Measurements from ENCODE around the gene CCDC197.

Gene CCDC197

DNA sequence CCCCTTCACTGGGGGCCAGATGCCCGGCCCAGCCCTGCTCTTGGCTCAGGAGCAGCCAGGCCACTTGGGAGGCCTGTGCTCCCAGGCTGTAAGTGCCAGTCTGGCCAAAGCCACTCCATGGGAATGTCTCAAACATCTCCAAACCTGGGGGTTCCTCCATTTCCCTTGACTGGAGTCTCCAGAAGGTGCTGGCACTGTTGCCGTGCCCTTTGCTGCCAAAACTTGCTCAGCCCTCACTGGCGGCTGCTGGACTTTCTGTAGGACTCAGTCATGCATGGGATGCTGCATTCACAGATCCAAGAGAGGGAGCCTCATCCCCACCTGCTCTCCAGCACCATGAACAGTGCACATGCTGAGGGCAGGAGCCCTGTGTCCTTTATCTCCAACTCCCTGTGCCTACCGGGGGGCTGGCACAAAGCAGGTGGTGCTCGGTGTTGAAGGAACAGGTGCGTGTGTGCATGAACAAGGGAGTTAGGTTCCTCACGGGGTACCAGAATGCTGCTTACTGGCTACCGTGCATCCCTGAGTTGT lies 19.4 kb downstream of the CCDC197 start:
- H3K79me2 ChIP-seq (ENCODE audit: low read length), result no peaks in the 10 kb centered on the region
- H3K9ac ChIP-seq (ENCODE audit: low read length), result no peak overlapping the region
- H3K4me2 ChIP-seq (ENCODE audit: low read length), result no peak overlapping the region
- no peak overlapping the region for H3K27ac ChIP-seq (ENCODE audit: low read length)
- H3K9me3 ChIP-seq (ENCODE audit: insufficient read depth, low read length), result no peaks in the 10 kb centered on the region
- H4K20me1 ChIP-seq (ENCODE audit: insufficient read depth, low read length), result no peaks in the 10 kb centered on the region
- no peaks in the 10 kb centered on the region for H3K36me3 ChIP-seq (replicated peaks; ENCODE audit: low read depth, low read length)
- H2AFZ ChIP-seq (ENCODE audit: low read depth, low read length), result no peak overlapping the region
- H3K4me1 ChIP-seq (ENCODE audit: low read length), result peaks cover 5% of the 10 kb centered on the region
- TF ChIP-seq, protein P1, sequence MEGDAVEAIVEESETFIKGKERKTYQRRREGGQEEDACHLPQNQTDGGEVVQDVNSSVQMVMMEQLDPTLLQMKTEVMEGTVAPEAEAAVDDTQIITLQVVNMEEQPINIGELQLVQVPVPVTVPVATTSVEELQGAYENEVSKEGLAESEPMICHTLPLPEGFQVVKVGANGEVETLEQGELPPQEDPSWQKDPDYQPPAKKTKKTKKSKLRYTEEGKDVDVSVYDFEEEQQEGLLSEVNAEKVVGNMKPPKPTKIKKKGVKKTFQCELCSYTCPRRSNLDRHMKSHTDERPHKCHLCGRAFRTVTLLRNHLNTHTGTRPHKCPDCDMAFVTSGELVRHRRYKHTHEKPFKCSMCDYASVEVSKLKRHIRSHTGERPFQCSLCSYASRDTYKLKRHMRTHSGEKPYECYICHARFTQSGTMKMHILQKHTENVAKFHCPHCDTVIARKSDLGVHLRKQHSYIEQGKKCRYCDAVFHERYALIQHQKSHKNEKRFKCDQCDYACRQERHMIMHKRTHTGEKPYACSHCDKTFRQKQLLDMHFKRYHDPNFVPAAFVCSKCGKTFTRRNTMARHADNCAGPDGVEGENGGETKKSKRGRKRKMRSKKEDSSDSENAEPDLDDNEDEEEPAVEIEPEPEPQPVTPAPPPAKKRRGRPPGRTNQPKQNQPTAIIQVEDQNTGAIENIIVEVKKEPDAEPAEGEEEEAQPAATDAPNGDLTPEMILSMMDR (IDR thresholded peaks at IDR 0.05; ENCODE audit: low read depth, low read length), result no peak
- no peak for TF ChIP-seq EZH2phosphoT487 (IDR thresholded peaks at IDR 0.05; ENCODE audit: low read depth)
- H3K4me3 ChIP-seq (ENCODE audit: low read length), result no peak overlapping the region
- peaks cover 40% of the 10 kb centered on the region for H3K27me3 ChIP-seq (ENCODE audit: low read depth, low read length)

DNA sequence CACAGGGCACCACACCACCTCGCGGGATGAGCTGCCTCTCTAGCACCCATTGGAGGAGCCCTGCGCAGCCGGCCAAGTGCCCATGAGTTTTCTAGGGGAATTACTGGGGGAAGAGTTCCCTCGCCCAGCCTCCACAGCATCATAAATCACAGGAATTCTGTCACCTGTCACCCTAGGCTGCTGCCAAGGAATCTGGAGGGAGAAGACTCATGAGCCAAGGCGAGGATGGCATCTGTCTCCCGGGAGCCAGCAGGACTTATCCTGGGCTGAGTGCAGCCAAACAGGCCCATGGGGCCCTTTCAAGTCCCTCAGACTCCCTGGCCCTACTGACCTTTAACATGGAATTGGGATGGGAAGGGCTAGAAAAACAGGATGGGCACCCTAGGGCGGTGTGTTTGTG lies 21.2 kb downstream of the CCDC197 start:
- Histone ChIP-seq H2AFZ (ENCODE audit: low read depth, low read length) (no peak overlapping the region), H3K4me2 (ENCODE audit: low read length) (no peak overlapping the region), H3K27ac (ENCODE audit: low read length) (no peak overlapping the region), H3K9ac (ENCODE audit: low read length) (no peak overlapping the region), H3K4me3 (ENCODE audit: low read length) (no peak overlapping the region), H3K36me3 (replicated peaks; ENCODE audit: low read depth, low read length) (no peaks in the 10 kb centered on the region), H4K20me1 (ENCODE audit: insufficient read depth, low read length) (no peaks in the 10 kb centered on the region), H3K27me3 (ENCODE audit: low read depth, low read length) (peaks cover 37% of the 10 kb centered on the region), H3K79me2 (ENCODE audit: low read length) (no peaks in the 10 kb centered on the region), H3K4me1 (ENCODE audit: low read length) (no peaks in the 10 kb centered on the region), H3K9me3 (ENCODE audit: insufficient read depth, low read length) (no peaks in the 10 kb centered on the region)
- TF ChIP-seq EZH2phosphoT487 (IDR thresholded peaks at IDR 0.05; ENCODE audit: low read depth), result no peak
- TF ChIP-seq, protein P1 (IDR thresholded peaks at IDR 0.05; ENCODE audit: low read depth, low read length), result no peak

DNA sequence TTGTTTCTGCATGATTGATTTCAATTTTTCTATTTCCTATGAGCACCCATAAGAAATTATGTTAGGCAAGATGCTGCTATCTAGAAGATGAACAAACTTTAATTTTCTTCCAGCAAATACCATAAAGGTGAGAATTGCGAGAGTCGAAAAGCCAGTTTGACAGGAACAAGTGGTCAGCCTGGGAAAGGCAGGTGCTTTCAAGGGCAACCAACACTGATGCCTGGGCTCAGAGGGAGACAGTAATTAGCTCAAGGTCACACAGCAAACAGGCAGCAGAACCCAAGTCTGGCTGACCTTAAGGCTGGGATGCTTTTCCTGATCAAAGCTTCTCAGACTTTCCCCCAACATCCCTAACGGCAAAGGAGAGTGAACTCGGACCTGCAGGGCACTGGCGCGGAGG lies 22.2 kb downstream of the CCDC197 start:
- Histone ChIP-seq H3K9me3 (ENCODE audit: insufficient read depth, low read length) (no peaks in the 10 kb centered on the region), H3K4me3 (ENCODE audit: low read length) (no peak overlapping the region), H4K20me1 (ENCODE audit: insufficient read depth, low read length) (no peaks in the 10 kb centered on the region), H3K27me3 (ENCODE audit: low read depth, low read length) (peaks cover 37% of the 10 kb centered on the region), H3K27ac (ENCODE audit: low read length) (no peak overlapping the region), H3K4me2 (ENCODE audit: low read length) (no peak overlapping the region), H3K36me3 (replicated peaks; ENCODE audit: low read depth, low read length) (no peaks in the 10 kb centered on the region), H3K79me2 (ENCODE audit: low read length) (no peaks in the 10 kb centered on the region), H3K4me1 (ENCODE audit: low read length) (no peaks in the 10 kb centered on the region), H3K9ac (ENCODE audit: low read length) (no peak overlapping the region), H2AFZ (ENCODE audit: low read depth, low read length) (no peak overlapping the region)
- TF ChIP-seq, protein P1 (IDR thresholded peaks at IDR 0.05; ENCODE audit: low read depth, low read length), result no peak

DNA sequence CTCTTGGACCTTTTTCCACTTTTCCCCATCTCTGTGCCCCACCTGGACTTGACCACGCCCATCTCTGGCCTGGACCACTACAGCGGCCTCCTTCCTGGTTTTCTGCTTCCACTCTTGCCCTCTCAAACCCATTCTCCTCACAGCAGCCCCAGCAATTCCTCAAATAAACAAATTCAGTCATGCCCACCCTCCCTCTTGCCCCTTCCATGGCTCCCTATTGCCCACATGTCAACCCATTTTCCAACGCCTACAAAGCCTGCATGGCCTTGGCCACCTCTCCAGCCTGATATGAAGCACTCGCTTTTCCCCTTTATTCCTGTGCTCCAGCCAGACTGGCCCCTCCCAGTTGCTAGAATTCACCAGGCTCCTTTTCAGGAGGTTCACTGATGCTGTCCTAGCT lies 23.2 kb downstream of the CCDC197 start:
- H3K9ac ChIP-seq (ENCODE audit: low read length), result no peak overlapping the region
- H3K4me3 ChIP-seq (ENCODE audit: low read length), result no peak overlapping the region
- H3K36me3 ChIP-seq (replicated peaks; ENCODE audit: low read depth, low read length), result no peaks in the 10 kb centered on the region
- no peak overlapping the region for H3K4me2 ChIP-seq (ENCODE audit: low read length)
- no peaks in the 10 kb centered on the region for H4K20me1 ChIP-seq (ENCODE audit: insufficient read depth, low read length)
- H3K79me2 ChIP-seq (ENCODE audit: low read length), result no peaks in the 10 kb centered on the region
- H3K9me3 ChIP-seq (ENCODE audit: insufficient read depth, low read length), result no peaks in the 10 kb centered on the region
- no peak for TF ChIP-seq EZH2phosphoT487 (IDR thresholded peaks at IDR 0.05; ENCODE audit: low read depth)
- TF ChIP-seq, protein P1 (IDR thresholded peaks at IDR 0.05; ENCODE audit: low read depth, low read length), result no peak
- peaks cover 35% of the 10 kb centered on the region for H3K27me3 ChIP-seq (ENCODE audit: low read depth, low read length)
- H2AFZ ChIP-seq (ENCODE audit: low read depth, low read length), result no peak overlapping the region
- no peaks in the 10 kb centered on the region for H3K4me1 ChIP-seq (ENCODE audit: low read length)
- H3K27ac ChIP-seq (ENCODE audit: low read length), result no peak overlapping the region
